Activated naive CD8-positive, alpha-beta T cell treated with anti-CD3 and anti-CD28 coated beads, Interleukin-2, amount 10 ng/mL, durations not matched to agents 7 days and 5 days (primary cell): ENCODE data around the gene PRSS21. TPM values are rescaled to one million over a fixed set of nuclear protein-coding genes. Genes with fewer than 3 reads are reported as not detected.

Experiments used
- ATAC-seq: fragments of 150-1000 bp; cut with Tn5 transposase; one replicate; pipeline ENCODE4 v1.10.0; 2021; ENCODE audit warnings: low read depth, moderate library complexity
- POLR2A ChIA-PET: fragments of 350-600 bp; sonication (Branson Sonifier 250); formaldehyde crosslinking; loops from one replicate; lab custom pipeline; 2021; ENCODE audit warnings: antibody characterized with exemption; lab: Charles Lee
- DNase-seq: peaks from one replicate; pipeline ENCODE4 v3.0.0; 2021
- H3K27ac Mint-ChIP-seq: one replicate; pipeline ENCODE4 v1.8.0; 2022; ENCODE audit warnings: mild to moderate bottlenecking, mixed read lengths
- H3K27me3 Mint-ChIP-seq: one replicate; pipeline ENCODE4 v1.8.0; 2022; ENCODE audit warnings: mild to moderate bottlenecking, moderate library complexity, mixed read lengths
- H3K36me3 Mint-ChIP-seq: one replicate; pipeline ENCODE4 v1.8.0; 2021; ENCODE audit warnings: mild to moderate bottlenecking, mixed read lengths
- H3K4me1 Mint-ChIP-seq: one replicate; pipeline ENCODE4 v1.8.0; 2021; ENCODE audit warnings: mixed read lengths
- H3K4me3 Mint-ChIP-seq: one replicate; pipeline ENCODE4 v1.8.0; 2022; ENCODE audit warnings: mild to moderate bottlenecking, moderate library complexity, mixed read lengths
- H3K9me3 Mint-ChIP-seq: one replicate; pipeline ENCODE4 v1.8.0; 2021; ENCODE audit warnings: mixed read lengths
- total RNA-seq, 2 experiments: library from RNA; stranded (reverse); gene quantifications; one replicate each; pipeline ENCODE4 v1.2.3, GENCODE V29; 2021

Gene PRSS21
- total RNA-seq, 2 experiments from 2014 or later = 5.6 to 6.9 TPM

DNA sequence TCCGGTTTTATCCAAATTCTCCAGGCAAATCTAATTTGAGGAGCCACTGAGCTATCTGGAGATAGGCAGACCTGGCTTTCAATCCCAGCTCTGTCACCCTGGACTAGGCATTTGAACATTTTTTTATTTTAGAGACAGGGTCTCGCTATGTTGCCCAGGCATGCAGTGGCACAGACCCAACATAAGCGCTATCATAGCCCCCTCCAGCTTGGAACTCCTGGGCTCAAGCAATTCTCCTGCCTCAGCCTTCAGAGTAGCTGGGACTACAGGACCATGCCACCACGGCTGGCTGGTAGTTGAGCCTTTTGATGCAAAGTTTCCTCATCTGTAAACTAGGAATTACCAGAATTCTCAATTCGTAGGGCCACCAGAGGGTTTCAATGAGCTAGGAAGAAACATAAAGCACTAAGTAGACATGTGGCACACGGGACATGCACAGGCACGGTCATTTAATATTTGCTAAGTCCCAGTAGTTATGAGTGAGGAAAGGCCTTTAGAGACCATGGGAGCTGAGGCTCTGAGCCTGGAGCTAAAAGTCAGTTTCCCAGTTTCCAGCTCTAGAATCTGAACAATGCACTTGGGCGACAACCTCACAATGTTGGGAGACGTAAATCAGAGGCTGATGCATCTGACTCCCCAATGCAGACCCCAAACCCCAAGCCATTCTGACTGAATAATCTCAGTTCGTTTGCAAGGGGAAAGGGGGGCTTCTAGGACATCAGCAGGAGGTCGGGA lies 41.1 kb upstream of the PRSS21 start:
- DNase-seq (no peak), ATAC-seq (no peak)
- Mint-ChIP-seq H3K4me1 (peaks cover 16% of the 10 kb centered on the region), H3K9me3 (no peaks in the 10 kb centered on the region), H3K27ac (peak overlapping the region; percentile 83), H3K36me3 (peaks cover 3% of the 10 kb centered on the region), H3K27me3 (no peaks in the 10 kb centered on the region), H3K4me3 (peak overlapping the region; percentile 90)
- POLR2A ChIA-PET = interaction anchor here (1.5 to 6.1 kb wide), 4 partner anchors 17 to 204 kb away, joined by 4 to 52 read pairs (median 8); partner anchors contain the start of genes PKMYT1 and SRRM2

DNA sequence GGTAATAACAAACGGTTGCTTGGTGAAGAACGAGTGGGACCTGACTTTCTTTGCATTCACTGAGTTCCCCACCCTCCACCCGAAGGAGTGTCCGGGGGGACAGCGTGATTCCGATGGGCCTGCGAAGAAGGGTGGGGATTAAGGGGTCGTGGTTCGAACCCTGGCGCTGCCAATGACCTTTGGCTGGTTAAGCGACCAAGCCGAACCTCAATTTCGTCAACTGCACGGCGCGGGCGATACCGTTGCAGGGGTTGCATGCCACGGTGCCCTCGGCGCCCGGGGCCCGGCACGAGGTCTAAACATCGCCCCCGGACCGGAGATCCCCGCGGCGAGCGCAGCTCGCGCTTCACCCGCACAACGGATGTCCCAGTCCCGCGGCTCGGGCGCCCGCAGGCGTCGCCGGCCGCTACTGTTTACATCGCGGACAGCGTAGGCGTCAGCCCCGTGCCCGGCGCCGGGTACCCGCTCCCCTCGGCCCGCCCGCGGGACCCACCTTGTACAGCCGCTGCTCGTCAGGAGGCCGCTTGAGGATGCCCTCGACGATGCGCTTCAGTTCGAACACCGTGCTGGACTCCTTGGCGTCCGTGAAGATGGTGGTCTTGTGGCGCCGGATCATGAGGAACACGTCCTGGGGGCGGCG lies 40.4 kb upstream of the PRSS21 start:
- DNase-seq (no peak), ATAC-seq (peak; percentile 31)
- Mint-ChIP-seq H3K36me3 (peaks cover 2% of the 10 kb centered on the region), H3K27ac (peak overlapping the region; percentile 83), H3K27me3 (no peaks in the 10 kb centered on the region), H3K4me3 (peak overlapping the region; percentile 90), H3K4me1 (peaks cover 16% of the 10 kb centered on the region), H3K9me3 (no peaks in the 10 kb centered on the region)
- POLR2A ChIA-PET = interaction anchor here (1.5 to 6.1 kb wide), 5 partner anchors 18 to 204 kb away, joined by 4 to 52 read pairs (median 7); partner anchors contain the start of genes FLYWCH2, PKMYT1 and SRRM2

DNA sequence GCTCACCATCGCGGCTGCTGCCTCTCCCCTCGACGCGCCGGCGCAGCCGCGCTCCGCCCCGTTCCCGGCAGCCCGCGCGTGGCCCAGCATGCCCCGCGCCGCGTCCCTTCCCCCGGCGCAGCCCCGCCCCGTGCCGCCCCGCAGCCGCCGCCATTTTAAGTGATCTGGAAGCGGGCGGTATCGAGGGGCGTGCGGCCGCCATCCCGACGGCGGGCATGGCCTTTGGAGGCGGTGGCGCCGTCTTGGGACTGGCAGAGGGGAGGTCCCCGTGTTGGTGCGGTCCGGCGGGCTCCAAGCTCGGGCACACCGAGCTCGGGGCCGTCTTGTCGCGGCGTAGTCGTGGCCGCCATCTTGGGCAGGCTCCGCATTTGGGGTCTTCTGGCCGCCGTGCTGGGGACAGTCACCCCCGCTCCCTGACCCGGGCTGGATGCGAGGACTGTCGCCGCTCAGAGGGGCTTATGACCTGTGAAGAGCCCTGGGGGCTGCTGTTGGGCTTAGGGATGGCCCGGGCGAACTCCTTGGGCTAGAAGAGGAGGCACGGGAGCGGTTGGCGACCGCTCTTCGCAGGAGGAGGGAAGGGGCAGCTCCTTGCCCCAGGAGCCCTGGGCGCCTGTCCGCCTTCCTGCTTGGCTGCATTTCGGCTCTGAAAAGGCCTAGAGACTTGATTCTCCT lies 39.7 kb upstream of the PRSS21 start, which contains the start of gene ELOB:
TSS of gene ELOB (minus strand) at position 50 of the 672 bp plus-strand sequence. CDS start at position 9, 41 bp downstream.
- no peaks in the 10 kb centered on the region for H3K27me3 Mint-ChIP-seq
- H3K4me3 Mint-ChIP-seq = peak within 1 kb of the TSS; percentile 92
- DNase-seq (peak; percentile 95), ATAC-seq (peak; percentile 90)
- H3K27ac Mint-ChIP-seq = peak within 1 kb of the TSS; percentile 95
- H3K36me3 Mint-ChIP-seq = no peaks in the 10 kb centered on the region
- no peaks in the 10 kb centered on the region for H3K9me3 Mint-ChIP-seq
- H3K4me1 Mint-ChIP-seq = peaks cover 16% of the 10 kb centered on the region
- POLR2A ChIA-PET = interaction anchor here (0.9 to 6.1 kb wide), 8 partner anchors 19 to 622 kb away, joined by 3 to 52 read pairs (median 6); partner anchors contain the start of genes FLYWCH2, KCTD5, PKMYT1 and SRRM2

DNA sequence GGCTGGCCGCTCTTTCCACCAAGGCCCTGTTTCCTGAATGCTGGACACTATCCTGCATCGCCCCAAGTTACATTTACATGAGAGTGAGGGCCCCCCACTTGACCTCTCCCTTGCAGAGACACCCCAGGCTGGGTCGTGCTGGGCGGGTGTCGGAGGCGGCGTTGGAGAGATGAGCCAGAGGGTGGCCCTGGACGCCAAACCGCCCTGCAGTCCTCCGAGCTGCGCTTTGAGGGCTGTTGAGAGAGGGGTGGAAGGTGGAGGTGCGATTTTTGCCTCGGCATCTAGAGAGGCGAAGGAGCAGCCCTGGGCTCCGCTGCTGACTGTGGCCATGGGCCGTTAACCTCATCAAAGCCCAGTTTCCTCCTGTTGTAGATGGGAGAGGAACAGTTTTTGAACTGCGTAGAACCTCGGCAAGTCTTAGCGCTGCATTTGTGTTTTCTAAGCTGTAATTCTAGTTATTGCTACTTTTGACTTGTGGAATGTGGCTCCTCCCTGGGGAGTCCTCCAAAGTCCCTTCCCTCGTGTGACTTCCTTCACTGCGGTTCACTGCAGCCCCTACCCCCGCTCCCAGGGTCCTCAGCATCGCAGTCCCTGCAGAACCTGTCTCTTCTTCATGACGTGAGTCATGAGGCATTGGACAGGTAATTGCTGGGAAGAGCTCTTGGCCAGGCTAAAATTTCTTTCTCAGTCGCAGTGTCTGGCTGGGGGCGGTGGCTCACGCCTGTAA lies 39.0 kb upstream of the PRSS21 start:
- Mint-ChIP-seq H3K27ac (peak overlapping the region; percentile 95), H3K36me3 (no peaks in the 10 kb centered on the region), H3K27me3 (no peaks in the 10 kb centered on the region), H3K4me1 (peaks cover 16% of the 10 kb centered on the region), H3K4me3 (peak overlapping the region; percentile 92), H3K9me3 (no peaks in the 10 kb centered on the region)
- DNase-seq = peak; percentile 60
- peak; percentile 27 for ATAC-seq
- POLR2A ChIA-PET = interaction anchor here (0.5 to 6.1 kb wide), 8 partner anchors 25 to 623 kb away, joined by 3 to 52 read pairs (median 6); partner anchors contain the start of genes FLYWCH2, KCTD5, PKMYT1 and SRRM2

DNA sequence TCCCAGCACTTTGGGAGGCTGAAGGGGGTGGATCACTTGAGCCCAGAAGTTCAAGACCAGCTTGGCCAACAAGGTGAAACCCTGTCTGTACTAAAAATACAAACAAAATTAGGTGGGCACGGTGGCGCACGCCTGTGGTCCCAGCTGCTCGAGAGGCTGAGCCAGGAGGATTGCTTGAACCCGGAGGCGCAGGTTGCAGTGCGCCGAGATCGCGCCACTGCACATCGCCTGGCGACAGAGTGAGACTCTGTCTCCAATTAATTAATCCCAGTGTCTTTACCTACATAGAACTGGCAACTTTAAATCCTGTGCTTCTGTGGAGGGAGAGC lies 38.4 kb upstream of the PRSS21 start:
- DNase-seq (no peak), ATAC-seq (no peak)
- peaks cover 16% of the 10 kb centered on the region for H3K4me1 Mint-ChIP-seq
- POLR2A ChIA-PET = interaction anchor here (1.2 to 6.1 kb wide), 5 partner anchors 26 to 104 kb away, joined by 3 to 52 read pairs (median 6); partner anchors contain the start of genes FLYWCH2, KCTD5 and SRRM2
- H3K27me3 Mint-ChIP-seq = no peaks in the 10 kb centered on the region
- H3K36me3 Mint-ChIP-seq = no peaks in the 10 kb centered on the region
- H3K4me3 Mint-ChIP-seq = peak overlapping the region; percentile 92
- H3K9me3 Mint-ChIP-seq = no peaks in the 10 kb centered on the region
- H3K27ac Mint-ChIP-seq = peak overlapping the region; percentile 95

DNA sequence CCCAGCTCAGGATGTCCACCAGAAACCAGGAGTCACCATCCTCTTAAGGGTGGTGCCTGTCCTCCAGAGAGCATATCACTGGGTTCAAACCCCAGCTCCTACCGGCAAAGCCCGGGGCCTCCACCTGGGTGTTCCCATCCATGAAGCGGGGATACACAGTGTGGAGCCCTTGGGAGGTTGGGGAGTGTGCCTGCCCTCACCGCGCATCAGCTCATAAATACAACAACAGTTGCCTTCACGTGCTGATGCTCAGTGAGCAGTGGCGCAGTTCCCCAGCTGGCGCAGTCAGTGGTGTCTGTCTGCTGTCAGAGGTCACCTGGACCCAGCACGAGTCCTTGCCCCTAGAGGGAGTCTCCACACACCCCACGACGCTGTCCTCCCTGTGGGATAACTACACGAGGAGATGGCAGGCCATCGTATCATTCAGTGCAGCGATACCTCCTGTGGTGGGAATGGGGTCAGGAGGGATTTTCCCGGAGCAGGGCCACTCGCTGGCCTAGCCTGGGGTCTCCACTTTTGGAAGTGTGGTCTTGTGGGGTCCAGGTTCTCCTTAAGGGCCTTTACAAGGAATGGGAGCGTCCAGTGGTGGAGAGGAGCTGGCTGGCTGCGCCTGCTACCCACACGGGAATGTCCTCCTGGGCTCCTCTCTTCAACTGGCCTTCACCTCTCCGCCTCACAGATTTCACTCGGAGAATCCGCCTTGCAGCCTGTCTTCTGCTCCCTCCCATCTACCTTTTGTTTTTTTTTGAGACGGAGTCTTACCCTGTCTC lies 37.7 kb upstream of the PRSS21 start:
- no peaks in the 10 kb centered on the region for H3K9me3 Mint-ChIP-seq
- no peaks in the 10 kb centered on the region for H3K27me3 Mint-ChIP-seq
- no peak overlapping the region for H3K4me3 Mint-ChIP-seq
- peak overlapping the region; percentile 52 for H3K27ac Mint-ChIP-seq
- H3K36me3 Mint-ChIP-seq = no peaks in the 10 kb centered on the region
- POLR2A ChIA-PET = interaction anchor here (1.2 to 6.1 kb wide), 3 partner anchors 26 to 97 kb away, joined by 4 to 52 read pairs (median 6); partner anchors contain the start of genes KCTD5 and SRRM2
- ATAC-seq (no peak), DNase-seq (no peak)
- peaks cover 16% of the 10 kb centered on the region for H3K4me1 Mint-ChIP-seq

DNA sequence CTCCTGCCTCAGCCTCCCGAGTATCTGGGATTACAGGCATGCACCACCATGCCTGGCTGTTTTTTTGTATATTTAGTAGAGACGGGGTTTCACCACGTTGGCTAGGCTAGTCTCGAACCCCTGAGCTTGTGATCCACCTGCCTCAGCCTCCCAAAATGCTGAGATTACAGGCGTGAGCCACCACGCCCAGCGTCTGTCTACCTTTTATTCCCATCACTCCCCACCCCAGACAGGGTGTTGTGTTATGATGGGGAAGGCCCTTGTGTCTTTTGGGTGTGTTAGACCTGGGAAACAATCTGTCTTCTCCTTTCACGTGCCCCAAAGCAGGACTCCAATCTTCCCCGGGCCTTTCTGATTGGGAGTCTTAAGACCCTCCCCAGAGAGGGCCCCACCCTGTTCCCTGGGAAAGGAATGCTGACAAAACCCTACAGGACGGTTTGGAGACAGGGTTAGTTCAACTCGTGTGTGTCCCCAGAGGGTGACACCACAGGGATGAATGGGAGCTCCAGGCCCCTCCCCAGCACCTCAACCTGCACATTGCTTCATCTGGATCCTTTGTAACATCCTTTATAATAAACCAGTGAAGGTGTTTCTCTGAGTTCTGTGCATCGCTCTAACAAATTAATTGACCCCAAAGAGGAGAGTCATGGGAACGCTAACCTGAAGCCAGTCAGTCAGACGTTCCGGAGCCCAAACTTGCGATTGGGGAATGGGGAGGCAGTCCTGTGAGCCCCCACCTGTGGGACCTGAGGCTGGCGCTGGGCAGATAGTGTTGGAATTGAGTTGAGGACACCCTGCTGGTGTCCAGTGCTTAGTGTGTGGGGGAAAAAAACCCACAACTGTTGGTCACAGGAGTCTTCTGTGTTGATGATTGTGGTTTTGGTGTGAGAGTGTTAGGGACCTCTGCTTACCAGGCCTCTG lies 36.8 kb upstream of the PRSS21 start:
- DNase-seq = peak; percentile 13
- peak overlapping the region; percentile 52 for H3K27ac Mint-ChIP-seq
- no peaks in the 10 kb centered on the region for H3K36me3 Mint-ChIP-seq
- no peak overlapping the region for H3K4me3 Mint-ChIP-seq
- H3K27me3 Mint-ChIP-seq = peaks cover 2% of the 10 kb centered on the region
- peaks cover 17% of the 10 kb centered on the region for H3K4me1 Mint-ChIP-seq
- POLR2A ChIA-PET = no interaction called here
- ATAC-seq = no peak
- no peaks in the 10 kb centered on the region for H3K9me3 Mint-ChIP-seq

DNA sequence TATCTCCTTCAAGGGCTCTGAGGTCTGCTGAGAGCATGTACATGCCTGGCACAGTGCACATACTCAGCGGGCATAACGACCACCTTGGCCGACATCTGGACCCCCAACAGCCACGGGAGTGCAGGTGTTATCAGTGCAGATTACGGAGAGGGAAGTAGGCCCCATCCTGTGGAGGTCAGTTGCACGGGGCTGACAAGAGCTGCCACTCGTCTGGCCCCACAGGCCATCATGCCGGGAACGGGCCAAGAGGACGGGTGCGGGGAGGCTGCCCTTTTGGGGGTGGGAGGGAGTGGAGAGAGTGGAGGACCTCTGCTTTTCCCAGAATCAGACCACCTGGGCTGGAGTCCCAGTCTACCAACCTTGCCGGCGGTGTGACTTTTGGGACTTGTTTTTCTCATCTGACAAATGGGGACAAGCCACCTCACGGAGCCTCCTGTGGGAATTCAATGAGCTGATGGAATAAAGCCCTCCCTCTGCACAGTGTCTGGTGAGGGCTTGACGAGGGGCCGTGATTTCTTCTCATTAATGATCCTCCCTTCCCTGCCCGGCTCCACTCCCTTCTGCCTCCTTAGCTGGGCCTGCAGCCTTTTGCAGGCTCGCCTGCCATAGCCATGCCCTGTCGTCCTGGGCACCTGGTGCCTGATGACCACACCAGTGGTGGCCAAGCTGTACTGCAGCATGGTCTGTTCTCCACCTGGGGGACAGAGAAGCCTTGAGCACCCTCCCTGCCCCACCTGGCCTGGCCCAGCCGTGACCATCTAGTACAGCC lies 34.3 kb upstream of the PRSS21 start:
- Mint-ChIP-seq H3K36me3 (no peaks in the 10 kb centered on the region), H3K9me3 (no peaks in the 10 kb centered on the region), H3K27me3 (peaks cover 5% of the 10 kb centered on the region), H3K4me1 (peaks cover 15% of the 10 kb centered on the region), H3K4me3 (no peak overlapping the region), H3K27ac (no peak overlapping the region)
- DNase-seq = peak; percentile 30
- ATAC-seq = no peak
- POLR2A ChIA-PET = interaction anchor here (1.1 kb wide), 1 partner anchor 100 kb away, joined by 4 read pairs; the partner anchor contains the start of gene FLYWCH2

DNA sequence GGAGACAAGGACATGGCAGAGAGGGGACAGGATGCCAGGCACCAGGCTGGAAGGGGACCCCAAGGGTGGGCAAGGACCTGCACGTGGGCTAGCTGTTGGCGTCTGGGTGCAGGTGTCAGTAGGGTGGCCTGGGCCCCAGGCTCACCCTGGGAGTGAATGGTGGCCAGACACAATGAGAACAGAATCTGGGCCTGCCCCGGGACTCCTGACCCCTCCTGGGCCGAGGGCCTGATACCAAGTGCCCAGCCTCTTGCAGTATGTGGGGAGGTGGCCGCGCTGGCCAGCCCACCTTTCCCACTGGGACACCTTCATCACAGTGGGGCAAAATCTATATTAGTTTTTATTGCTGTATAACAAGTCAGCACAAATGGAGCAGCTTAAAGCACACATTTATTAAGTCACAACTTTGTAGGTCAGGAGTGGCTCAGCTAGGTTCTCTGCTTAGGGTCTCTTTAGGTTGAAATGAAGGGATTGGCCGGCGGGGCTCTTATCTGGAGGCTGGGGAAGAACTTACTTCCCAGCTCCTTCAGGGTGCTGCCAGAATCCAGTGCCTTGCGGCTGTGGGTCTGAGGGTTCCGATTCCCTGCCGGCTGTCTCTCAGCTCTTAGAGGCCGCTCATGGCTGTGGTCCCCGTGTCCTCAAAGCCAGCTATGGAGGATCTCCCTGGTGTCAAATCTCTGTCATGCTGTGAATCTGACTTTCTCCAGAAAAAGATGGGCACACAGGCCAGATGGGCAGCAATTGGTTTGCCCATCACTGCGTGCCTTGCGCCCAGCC lies 33.3 kb upstream of the PRSS21 start:
- Mint-ChIP-seq H3K4me3 (peak overlapping the region; percentile 33), H3K9me3 (no peaks in the 10 kb centered on the region), H3K36me3 (no peaks in the 10 kb centered on the region), H3K4me1 (peaks cover 7% of the 10 kb centered on the region), H3K27me3 (peaks cover 7% of the 10 kb centered on the region), H3K27ac (no peak overlapping the region)
- POLR2A ChIA-PET = interaction anchor here (1.1 kb wide), 1 partner anchor 99 kb away, joined by 4 read pairs; the partner anchor contains the start of gene FLYWCH2
- no peak for ATAC-seq
- DNase-seq = peak; percentile 22
